ENCODE data around the gene CCL21. TPM values are rescaled to one million over a fixed set of nuclear protein-coding genes. Genes with fewer than 3 reads are reported as not detected.

Gene CCL21
- total RNA-seq, 1 donor from 2014 or later = not detected

- DNase-seq (ENCODE audit: low read depth) = no peak
- no peak overlapping the region for H3K4me3 ChIP-seq (ENCODE audit: low read depth, low read length)
- TF ChIP-seq, protein P1, sequence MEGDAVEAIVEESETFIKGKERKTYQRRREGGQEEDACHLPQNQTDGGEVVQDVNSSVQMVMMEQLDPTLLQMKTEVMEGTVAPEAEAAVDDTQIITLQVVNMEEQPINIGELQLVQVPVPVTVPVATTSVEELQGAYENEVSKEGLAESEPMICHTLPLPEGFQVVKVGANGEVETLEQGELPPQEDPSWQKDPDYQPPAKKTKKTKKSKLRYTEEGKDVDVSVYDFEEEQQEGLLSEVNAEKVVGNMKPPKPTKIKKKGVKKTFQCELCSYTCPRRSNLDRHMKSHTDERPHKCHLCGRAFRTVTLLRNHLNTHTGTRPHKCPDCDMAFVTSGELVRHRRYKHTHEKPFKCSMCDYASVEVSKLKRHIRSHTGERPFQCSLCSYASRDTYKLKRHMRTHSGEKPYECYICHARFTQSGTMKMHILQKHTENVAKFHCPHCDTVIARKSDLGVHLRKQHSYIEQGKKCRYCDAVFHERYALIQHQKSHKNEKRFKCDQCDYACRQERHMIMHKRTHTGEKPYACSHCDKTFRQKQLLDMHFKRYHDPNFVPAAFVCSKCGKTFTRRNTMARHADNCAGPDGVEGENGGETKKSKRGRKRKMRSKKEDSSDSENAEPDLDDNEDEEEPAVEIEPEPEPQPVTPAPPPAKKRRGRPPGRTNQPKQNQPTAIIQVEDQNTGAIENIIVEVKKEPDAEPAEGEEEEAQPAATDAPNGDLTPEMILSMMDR (conservative IDR thresholded peaks at IDR 0.05; ENCODE audit: low read depth, low read length) = no peak
Observed at GRCh38 chr9:34686231-34686630, 23.7 kb downstream of the CCL21 start.

GRCh38 chr9:34685591-34685990, 24.3 kb downstream of the CCL21 start:
- TF ChIP-seq, protein P1 (conservative IDR thresholded peaks at IDR 0.05; ENCODE audit: low read depth, low read length) = no peak
- DNase-seq (ENCODE audit: low read depth) = no peak
- H3K4me3 ChIP-seq (ENCODE audit: low read depth, low read length) = no peak overlapping the region

GRCh38 chr9:34684816-34685215, 25.1 kb downstream of the CCL21 start:
- no peak for DNase-seq (ENCODE audit: low read depth)
- TF ChIP-seq, protein P1 (conservative IDR thresholded peaks at IDR 0.05; ENCODE audit: low read depth, low read length) = no peak
- no peak overlapping the region for H3K4me3 ChIP-seq (ENCODE audit: low read depth, low read length)

DNA sequence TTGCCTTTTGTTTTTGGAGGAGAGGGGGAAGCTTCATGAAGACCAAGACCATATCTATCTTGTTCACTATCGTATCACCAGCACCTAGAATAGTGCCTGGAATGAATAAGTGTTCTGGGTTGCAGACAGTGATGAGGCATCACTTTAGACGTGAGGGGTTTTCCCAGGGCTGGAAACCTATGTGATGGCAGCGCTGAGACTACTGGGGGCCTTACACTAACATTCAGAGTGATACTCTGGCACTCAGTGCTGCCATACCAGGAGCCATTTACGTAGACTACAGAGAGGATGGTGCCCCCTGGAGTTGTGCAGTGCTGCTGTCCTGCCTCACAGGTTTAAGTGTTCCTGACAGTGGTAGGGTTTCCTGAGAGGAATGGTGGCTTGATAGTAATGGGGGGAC, 25.8 kb downstream of the CCL21 start:
- DNase-seq (ENCODE audit: low read depth) = no peak
- H3K4me3 ChIP-seq (ENCODE audit: low read depth, low read length) = no peak overlapping the region
- TF ChIP-seq, protein P1 (conservative IDR thresholded peaks at IDR 0.05; ENCODE audit: low read depth, low read length) = no peak

GRCh38 chr9:34675869-34676268, 34.1 kb downstream of the CCL21 start:
- H3K4me3 ChIP-seq (ENCODE audit: low read depth, low read length) = no peak overlapping the region
- DNase-seq (ENCODE audit: low read depth) = no peak
- TF ChIP-seq, protein P1 (conservative IDR thresholded peaks at IDR 0.05; ENCODE audit: low read depth, low read length) = no peak

DNA sequence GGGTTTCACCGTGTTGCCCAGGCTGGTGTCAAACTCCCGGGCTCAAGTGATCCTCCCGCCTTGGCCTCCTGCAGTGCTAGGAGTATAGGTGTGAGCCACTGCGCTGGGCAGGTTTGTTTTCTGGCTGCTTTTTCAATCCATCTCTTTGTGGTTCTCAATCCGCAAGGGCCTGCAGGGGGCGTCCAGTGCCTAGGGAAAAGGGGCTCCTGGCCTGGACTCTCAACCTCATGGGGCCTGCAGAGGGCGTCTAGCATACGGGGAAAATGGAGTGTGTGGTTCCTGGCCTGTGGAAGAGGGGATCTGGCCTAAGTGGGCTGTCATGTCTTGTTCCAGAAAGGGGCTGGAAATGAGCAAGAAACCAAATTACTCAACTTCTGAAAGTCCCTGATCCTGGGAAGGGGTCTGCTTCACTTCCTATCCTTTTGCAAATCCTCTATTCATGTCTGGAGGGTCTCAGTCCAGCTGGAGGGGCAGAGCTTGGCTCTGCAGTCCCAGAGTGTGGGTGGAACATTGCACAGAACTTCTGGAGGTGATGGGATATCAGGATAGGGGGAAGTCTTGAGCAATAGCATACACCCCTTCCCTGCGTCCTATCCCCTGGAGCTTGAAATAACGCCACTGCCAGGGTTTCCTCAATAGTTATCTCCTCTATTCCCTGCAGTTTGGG, 34.8 kb downstream of the CCL21 start:
- H3K4me3 ChIP-seq (ENCODE audit: low read depth, low read length) = no peak overlapping the region
- TF ChIP-seq, protein P1 (conservative IDR thresholded peaks at IDR 0.05; ENCODE audit: low read depth, low read length) = peak; percentile 87
- no peak for DNase-seq (ENCODE audit: low read depth)

- TF ChIP-seq, protein P1 (conservative IDR thresholded peaks at IDR 0.05; ENCODE audit: low read depth, low read length) = no peak
- H3K4me3 ChIP-seq (ENCODE audit: low read depth, low read length) = no peak overlapping the region
- DNase-seq (ENCODE audit: low read depth) = no peak
Observed at GRCh38 chr9:34674440-34674839, 35.5 kb downstream of the CCL21 start.

All from epithelial cell of proximal tubule (primary cell).